A673 (cell line): ENCODE data around the gene MEGF11.

Experiments
- CTCF ChIP-seq: fragments of 300-800, 200-600 bp; sonication (generic); conservative IDR thresholded peaks from 2 replicates; pipeline ENCODE4 v1.5.1; 2017; ENCODE audit warnings: low read depth, mild to moderate bottlenecking, antibody characterized with exemption, low read length, moderate library complexity, mixed read lengths
- EZH2 ChIP-seq: fragments of 200-600 bp; sonication (generic); IDR thresholded peaks from 2 replicates; pipeline ENCODE4 v1.6.1; 2017; ENCODE audit warnings: borderline replicate concordance, low read depth, mild to moderate bottlenecking, mixed read lengths, antibody characterized with exemption, low read length; ENCODE audit not compliant: poor library complexity, severe bottlenecking

GRCh38 chr15:65875458-65875857, 378.1 kb downstream of the MEGF11 start:
- TF ChIP-seq CTCF, result no peak
- no peak for TF ChIP-seq EZH2
